GM18502 (cell line): Measurements from ENCODE around the gene GDAP1L1.

ENCODE experiments used
- ATAC-seq: cut with Tn5 transposase; IDR thresholded peaks from one replicate; pipeline ENCODE4 v1.9.1; 2021; ENCODE audit warnings: mild to moderate bottlenecking; ENCODE audit not compliant: unreplicated experiment, poor library complexity

The GDAP1L1 gene

DNA sequence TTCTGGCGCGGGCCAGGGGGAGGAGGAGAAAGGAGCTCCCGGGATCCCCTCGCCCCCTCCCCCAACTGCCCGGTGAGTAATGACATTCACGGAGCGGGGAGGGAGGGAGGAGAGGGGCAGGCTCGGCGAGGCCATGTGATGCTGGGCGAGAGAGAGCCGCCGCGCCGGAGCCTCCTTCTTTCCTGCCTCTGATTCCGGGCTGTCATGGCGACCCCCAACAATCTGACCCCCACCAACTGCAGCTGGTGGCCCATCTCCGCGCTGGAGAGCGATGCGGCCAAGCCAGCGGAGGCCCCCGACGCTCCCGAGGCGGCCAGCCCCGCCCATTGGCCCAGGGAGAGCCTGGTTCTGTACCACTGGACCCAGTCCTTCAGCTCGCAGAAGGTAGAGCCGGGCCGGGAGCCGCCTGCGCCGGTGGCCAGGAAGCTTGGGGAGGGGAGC, at the start of gene GDAP1L1:
Gene GDAP1L1, plus strand, starts transcription at position 178 of the 441 bp plus-strand sequence. Its CDS starts 27 bp downstream, at position 205.
- no peak for ATAC-seq

DNA sequence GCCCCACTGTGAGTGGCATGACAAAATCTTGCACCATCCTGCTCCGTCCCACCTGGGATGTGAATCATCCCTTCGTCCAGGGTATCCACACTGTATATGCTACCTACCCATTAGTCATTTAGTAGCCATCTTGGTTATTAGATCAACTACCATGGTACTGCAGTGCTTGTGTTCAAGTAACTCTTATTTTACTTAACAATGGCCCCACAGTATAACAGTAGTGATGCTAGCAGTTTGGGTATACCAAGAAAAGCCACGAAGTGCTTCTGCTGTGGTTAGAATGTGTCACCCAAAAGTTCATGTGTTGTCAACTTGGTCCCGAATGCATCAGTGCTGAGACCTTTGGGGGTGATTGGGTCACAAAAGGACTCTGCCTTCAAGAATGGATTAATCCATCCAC, 48.2 kb upstream of the GDAP1L1 start:
- ATAC-seq = no peak

- no peak for ATAC-seq
Observed at GRCh38 chr20:44199877-44200276, 47.2 kb upstream of the GDAP1L1 start.

DNA sequence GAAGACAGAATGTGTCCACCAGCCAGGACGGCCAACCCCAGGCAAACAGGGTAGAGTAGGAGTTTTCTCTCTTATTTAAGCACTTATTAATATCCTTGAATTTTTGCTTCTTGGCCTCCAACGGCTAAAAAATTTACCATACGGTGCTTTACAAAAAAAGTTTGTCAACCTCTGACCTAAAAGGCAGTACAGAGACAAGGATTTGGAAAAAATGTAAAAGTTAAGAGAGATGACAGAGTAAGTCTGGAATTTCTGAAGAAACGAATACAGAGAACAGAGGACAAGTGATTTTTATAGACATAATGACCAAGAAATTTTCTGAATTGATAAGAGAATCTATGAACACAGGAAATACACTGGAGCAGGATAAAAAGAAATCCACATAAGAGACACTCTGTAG, 46.7 kb upstream of the GDAP1L1 start:
- ATAC-seq = no peak

DNA sequence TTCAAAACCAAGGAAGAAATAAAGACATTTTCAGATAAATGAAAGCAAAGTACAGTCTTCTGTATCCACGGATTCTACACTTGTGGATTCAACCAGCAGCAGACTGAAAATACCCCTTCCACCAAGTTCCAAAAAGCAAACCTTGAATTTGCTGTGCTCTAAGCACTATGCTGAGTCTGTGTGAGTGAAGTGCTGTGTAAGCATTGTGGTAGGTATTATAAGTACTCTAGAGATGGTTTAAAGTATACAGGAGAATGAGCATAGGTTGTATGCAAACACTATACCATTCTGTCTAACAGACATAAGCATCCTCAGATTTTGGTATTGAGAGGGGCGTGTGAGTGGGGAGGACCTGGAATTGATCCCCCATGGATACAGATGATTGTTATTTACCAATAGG, 46.1 kb upstream of the GDAP1L1 start:
- ATAC-seq = no peak

- ATAC-seq = no peak
Observed at GRCh38 chr20:44203161-44203560, 43.9 kb upstream of the GDAP1L1 start.

DNA sequence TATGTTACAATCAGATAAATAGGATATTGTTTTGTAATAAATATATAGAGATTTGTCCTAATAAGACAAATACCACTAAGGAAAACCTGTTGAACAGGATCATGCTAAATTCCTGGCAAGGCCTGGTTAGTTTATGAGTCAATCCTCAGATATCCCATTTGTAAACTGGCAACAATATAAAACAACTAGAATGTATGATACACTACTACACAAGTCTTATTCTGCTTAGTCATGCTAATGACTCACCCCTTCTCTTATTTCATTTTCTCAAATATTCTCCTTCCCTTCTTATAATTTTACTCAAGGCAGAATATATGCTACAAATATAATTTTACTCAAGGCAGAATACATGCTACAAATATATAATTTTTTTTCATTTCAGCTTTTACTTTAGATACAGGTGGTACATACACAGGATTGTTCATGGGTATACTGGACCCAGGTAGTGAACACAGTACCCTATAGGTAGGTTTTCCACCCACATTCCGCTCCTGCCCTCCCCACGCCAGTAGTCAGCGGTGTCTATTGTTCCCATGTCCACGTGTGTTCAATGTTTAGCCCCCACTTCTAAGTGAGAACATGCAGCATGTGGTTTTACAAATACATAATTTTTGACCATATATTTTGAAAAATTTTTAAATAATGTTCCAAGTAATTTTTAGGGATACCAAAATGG, 42.8 kb upstream of the GDAP1L1 start:
- no peak for ATAC-seq

- no peak for ATAC-seq
Observed at GRCh38 chr20:44204832-44205215, 42.3 kb upstream of the GDAP1L1 start.

GRCh38 chr20:44206132-44206531, 41.0 kb upstream of the GDAP1L1 start:
- no peak for ATAC-seq

- no peak for ATAC-seq
Observed at GRCh38 chr20:44207126-44207723, 39.9 kb upstream of the GDAP1L1 start.

DNA sequence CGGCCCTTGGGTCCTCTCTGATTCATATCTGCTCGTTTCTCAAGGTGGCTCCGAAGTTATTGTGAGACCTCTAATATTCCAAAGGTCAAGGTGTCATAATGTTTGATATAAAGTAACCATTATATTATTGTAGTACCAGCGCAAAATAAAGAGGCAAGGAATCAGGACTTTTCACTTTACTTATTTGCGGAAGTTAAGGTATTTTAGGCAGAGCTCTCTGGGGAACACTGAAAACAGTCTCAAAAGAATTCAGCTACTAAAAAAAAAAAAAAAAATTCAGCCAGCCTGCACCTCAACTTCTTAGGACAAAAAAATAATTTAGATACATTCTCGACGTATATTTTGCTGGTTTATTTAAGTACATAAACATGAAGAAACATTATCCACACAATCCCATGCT, 38.9 kb upstream of the GDAP1L1 start:
- ATAC-seq = no peak

DNA sequence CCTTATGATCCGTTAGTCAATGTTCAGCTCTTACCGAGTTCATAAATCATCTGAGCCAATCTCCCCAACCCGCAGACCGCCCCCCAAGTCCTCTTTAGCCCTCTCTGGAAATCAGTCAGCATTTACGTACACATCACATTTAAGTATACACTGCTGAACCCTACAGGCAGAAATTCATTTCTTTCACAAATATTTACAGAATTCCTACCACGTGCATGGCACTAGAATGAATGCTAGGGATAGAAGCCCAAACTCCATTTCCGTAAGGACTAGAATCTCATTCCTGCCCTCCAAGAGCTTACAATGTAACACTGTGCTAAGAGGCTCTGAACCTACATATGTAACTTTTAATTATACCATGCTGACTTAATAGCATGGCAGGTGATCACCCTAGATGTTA, 38.3 kb upstream of the GDAP1L1 start:
- no peak for ATAC-seq

DNA sequence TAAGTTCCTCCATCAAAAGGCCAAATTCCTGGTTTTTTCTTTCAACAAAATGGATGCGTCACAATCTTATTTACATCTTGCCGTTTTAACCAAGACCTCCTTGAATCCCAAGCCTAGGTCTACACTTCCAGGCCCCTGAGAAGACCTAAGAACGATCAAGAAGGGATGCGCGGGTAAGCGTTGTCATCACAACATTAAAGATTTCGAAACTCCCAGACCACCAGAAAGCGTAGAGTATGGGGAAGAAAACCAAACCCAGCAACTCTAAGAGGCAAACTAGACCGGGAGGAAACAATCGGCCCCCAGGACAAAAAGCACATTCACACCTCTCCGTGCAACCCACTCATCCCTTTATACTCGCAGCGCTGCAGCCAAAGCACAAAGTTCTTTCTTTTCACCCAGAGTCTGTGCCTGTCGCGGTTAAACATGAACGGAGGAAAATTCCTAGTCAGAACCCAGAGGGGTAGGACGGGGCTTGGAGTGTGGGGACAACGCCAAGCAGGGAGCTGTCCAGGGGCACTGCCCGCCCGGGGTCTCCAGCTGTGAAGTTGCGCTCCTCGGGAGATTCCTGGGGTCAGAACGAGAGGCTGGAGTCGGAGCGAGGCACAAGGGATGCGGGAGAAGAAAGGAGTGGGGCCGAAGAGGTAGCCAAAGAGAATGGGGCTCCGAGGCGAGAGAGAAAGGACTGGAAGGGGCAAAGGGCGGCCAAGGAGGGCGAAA, 37.3 kb upstream of the GDAP1L1 start:
- no peak for ATAC-seq

GRCh38 chr20:44210406-44211176, 36.5 kb upstream of the GDAP1L1 start, which contains the start of gene OSER1:
Gene OSER1 (minus strand): TSS chr20:44210771. CDS start chr20:44206957, 3,814 bp downstream.
- ATAC-seq = peak; percentile 87

DNA sequence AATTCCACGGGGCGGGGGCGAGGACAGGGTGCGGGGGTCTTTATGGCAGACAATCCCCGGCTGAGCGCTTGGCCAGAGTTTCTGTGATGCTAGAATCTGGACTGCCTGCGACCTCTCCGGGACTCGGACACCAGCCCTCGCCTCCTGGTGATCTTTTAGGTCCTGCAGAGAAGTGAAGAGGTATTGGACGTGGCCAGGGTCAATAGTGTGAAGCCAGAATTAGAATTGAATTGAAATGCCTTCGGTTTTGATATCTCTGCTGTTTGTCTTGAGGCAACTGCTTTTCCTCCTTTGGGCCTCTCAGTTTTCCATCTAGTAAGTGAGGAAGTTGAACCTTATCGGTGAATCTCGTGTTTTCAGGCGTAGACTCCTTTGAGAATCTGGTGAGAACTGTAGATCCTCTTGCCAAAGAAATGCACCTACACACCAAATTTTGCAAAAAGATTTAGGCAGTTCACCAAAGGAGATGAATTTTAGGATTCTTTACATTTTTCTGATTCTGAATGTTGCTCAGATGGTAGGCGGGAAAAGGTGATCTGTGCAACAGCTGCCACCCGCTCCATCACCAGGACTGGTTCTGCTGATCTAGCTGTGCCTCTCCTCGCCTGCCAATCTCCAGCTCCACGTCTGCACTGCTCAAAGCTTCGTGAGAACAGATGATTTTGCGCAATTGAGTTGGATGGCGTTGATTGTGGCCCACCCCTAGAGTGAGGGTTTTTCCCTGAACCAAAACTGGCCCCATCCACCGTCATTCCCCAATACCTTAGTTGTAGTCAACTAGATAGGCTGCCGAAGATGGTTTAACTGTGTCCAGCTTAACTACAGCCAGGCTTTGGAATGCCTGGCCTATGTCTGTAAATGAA, 35.7 kb upstream of the GDAP1L1 start:
- no peak for ATAC-seq

DNA sequence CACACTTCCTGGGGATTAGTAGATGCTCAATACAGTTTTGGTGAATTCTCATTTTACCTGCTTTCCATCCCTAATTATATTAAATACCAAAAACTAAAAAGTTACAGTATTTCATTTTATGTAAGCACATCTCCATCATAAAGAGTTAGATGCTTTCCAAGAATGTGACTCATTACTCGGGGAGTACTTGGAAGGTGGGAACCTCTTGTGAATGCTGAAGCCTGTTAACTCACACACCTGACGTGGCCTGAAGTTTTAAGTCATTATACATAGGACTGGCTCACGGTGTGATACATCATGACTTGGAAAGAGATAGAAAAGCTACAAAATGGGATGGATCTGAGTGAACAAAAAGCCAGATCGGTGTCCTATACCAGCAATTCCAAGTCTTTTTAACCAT, 34.3 kb upstream of the GDAP1L1 start:
- no peak for ATAC-seq

DNA sequence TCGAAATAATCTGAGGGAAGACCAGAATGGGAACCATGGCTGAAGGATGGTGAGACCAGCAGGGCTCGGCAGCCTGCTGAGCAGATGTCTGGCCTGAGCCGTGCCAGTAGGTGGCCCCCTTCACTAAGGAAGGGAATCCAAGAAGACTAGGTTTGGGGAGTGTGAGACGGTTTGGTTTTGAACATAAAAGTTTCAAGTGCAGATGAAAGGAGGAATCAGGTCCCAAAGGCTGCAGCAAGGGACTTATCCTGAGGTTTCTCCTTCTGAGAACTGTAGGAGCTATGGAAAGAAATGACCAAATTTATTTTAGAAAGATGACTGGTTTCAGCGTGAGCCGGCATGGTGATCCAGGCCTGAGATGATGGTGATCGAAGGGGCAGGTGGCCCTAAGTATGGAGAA, 32.0 kb upstream of the GDAP1L1 start:
- no peak for ATAC-seq

DNA sequence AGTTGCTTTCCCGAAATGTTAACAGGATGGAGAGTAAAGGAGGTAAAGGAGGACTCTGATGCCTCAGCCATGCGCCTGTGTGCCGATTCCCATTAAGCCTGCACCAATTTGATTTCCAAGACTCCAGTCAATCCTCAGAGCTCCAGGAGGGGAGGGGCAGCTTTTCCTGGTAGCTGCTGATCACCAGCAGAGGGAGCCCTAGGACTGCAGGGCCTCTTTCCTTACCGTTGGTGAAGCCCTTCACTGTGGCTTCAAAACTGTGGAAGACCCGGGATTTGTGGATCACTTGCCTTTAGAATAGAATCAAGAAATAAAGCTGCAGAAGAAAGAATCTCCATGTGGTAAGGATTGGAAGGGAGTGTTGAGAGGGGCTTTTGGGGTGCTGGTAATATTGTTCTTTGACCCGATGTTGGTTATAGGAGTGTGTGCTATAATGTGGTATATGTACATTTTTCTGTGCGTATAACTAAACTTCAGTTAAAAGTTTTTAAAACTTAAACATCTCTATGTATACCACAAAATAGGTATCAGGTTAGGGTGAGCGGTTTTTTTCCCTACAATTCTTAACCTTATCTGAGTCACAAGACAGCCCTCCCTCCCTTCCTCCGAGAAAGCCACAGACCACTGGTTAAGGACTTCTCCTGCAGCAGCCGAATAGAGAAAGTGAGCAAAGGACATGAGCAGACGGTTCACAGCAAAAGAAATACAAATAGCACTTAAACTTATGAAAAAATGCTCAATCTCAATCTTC, 29.6 kb upstream of the GDAP1L1 start:
- ATAC-seq = no peak

- ATAC-seq = no peak
Observed at GRCh38 chr20:44218446-44218845, 28.7 kb upstream of the GDAP1L1 start.
